H9 (cell line): Measurements from ENCODE around the gene KHSRP. TPM values are rescaled to one million over a fixed set of nuclear protein-coding genes. Genes with fewer than 3 reads are reported as not detected.
"Not testable (repeated sequence)": the region's sequence is repeated elsewhere in the genome, so short reads cannot be mapped to it uniquely, and the experiment has no call there.

Experiments
- DNase-seq: peaks from one replicate; pipeline ENCODE4 v3.0.0-alpha.2; 2017
- H2AFZ ChIP-seq: one replicate; pipeline ENCODE4 v1.6.1; 2013; ENCODE audit warnings: mild to moderate bottlenecking, low read length, control low read depth, moderate library complexity
- H2AK5ac ChIP-seq: 2 replicates; pipeline ENCODE4 v1.6.1; 2013; ENCODE audit warnings: low read length, control low read depth, mixed read lengths; ENCODE audit not compliant: insufficient read length
- H2BK120ac ChIP-seq: one replicate; pipeline ENCODE4 v1.6.1; 2013; ENCODE audit warnings: low read depth, mild to moderate bottlenecking, low read length, control low read depth, inconsistent platforms; ENCODE audit not compliant: poor library complexity, severe bottlenecking
- H2BK12ac ChIP-seq: 2 replicates; pipeline ENCODE4 v1.6.1; 2013; ENCODE audit warnings: low read length, control low read depth, mixed read lengths, low read depth; ENCODE audit not compliant: insufficient read length
- H2BK15ac ChIP-seq: 2 replicates; pipeline ENCODE4 v1.6.1; 2013; ENCODE audit warnings: low read depth, low read length, control low read depth
- H2BK20ac ChIP-seq: one replicate; pipeline ENCODE4 v1.6.1; 2013; ENCODE audit warnings: low read depth, mild to moderate bottlenecking, low read length, control low read depth, inconsistent platforms; ENCODE audit not compliant: poor library complexity, severe bottlenecking
- H2BK5ac ChIP-seq: 2 replicates; pipeline ENCODE4 v1.6.1; 2013; ENCODE audit warnings: low read length, control low read depth, mixed read lengths; ENCODE audit not compliant: insufficient read length
- H3K14ac ChIP-seq: 2 replicates; pipeline ENCODE4 v1.6.1; 2013; ENCODE audit warnings: low read length, control low read depth; ENCODE audit not compliant: insufficient read depth
- H3K18ac ChIP-seq: 2 replicates; pipeline ENCODE4 v1.6.1; 2013; ENCODE audit warnings: low read depth, mild to moderate bottlenecking, mixed read lengths, low read length, control low read depth; ENCODE audit not compliant: insufficient read length
- H3K23ac ChIP-seq: 2 replicates; pipeline ENCODE4 v1.6.1; 2013; ENCODE audit warnings: low read length, control low read depth, mixed read lengths, low read depth; ENCODE audit not compliant: insufficient read length
- H3K23me2 ChIP-seq: 2 replicates; pipeline ENCODE4 v1.6.1; 2013; ENCODE audit warnings: low read depth, mild to moderate bottlenecking, mixed read lengths, low read length, control low read depth; ENCODE audit not compliant: insufficient read length, poor library complexity, severe bottlenecking
- H3K27ac ChIP-seq: 2 replicates; pipeline ENCODE4 v1.5.1; 2013; ENCODE audit warnings: low read length, control low read depth, mixed read lengths, low read depth; ENCODE audit not compliant: insufficient read length
- H3K27me3 ChIP-seq: 2 replicates; pipeline ENCODE4 v1.6.1; 2013; ENCODE audit warnings: low read length, control low read depth, inconsistent platforms; ENCODE audit not compliant: insufficient read depth
- H3K4ac ChIP-seq: 2 replicates; pipeline ENCODE4 v1.6.1; 2013; ENCODE audit warnings: low read depth, mild to moderate bottlenecking, control low read depth, inconsistent platforms, low read length, moderate library complexity
- H3K4me1 ChIP-seq: 2 replicates; pipeline ENCODE4 v1.6.1; 2013; ENCODE audit warnings: low read length, control low read depth, inconsistent platforms; ENCODE audit not compliant: insufficient read depth
- H3K4me2 ChIP-seq: 2 replicates; pipeline ENCODE4 v1.6.1; 2013; ENCODE audit warnings: low read length, control low read depth, mixed read lengths; ENCODE audit not compliant: insufficient read length, insufficient read depth
- H3K56ac ChIP-seq: 2 replicates; pipeline ENCODE4 v1.6.1; 2013; ENCODE audit warnings: low read depth, mild to moderate bottlenecking, mixed read lengths, low read length, control low read depth; ENCODE audit not compliant: insufficient read length
- H3K79me1 ChIP-seq: 2 replicates; pipeline ENCODE4 v1.6.1; 2013; ENCODE audit warnings: low read depth, mild to moderate bottlenecking, moderate library complexity, low read length, control low read depth, inconsistent platforms; ENCODE audit not compliant: insufficient read depth, poor library complexity, severe bottlenecking
- H3K79me2 ChIP-seq: 2 replicates; pipeline ENCODE4 v1.6.1; 2013; ENCODE audit warnings: low read length, control low read depth, inconsistent platforms; ENCODE audit not compliant: insufficient read depth
- H3K9ac ChIP-seq: 2 replicates; pipeline ENCODE4 v1.6.1; 2013; ENCODE audit warnings: low read length, control low read depth, mixed read lengths; ENCODE audit not compliant: insufficient read length; ENCODE audit errors: extremely low read depth
- H3K9me3 ChIP-seq: one replicate; pipeline ENCODE4 v1.6.1; 2013; ENCODE audit warnings: low read depth, low read length, inconsistent platforms; ENCODE audit not compliant: control insufficient read depth
- H3T11ph ChIP-seq: one replicate; pipeline ENCODE4 v1.6.1; 2013; ENCODE audit warnings: mild to moderate bottlenecking, low read length, control low read depth, inconsistent platforms
- H4K20me1 ChIP-seq: one replicate; pipeline ENCODE4 v1.6.1; 2013; ENCODE audit not compliant: control insufficient read depth, insufficient read length, insufficient read depth
- H4K5ac ChIP-seq: 2 replicates; pipeline ENCODE4 v1.6.1; 2013; ENCODE audit warnings: low read depth, mild to moderate bottlenecking, mixed read lengths, low read length, control low read depth; ENCODE audit not compliant: insufficient read length
- H4K8ac ChIP-seq: replicated peaks from 2 replicates; pipeline ENCODE4 v1.6.1; 2013; ENCODE audit warnings: low read length, control low read depth, mixed read lengths, low read depth; ENCODE audit not compliant: insufficient read length
- H4K91ac ChIP-seq: 2 replicates; pipeline ENCODE4 v1.6.1; 2013; ENCODE audit warnings: low read depth, mild to moderate bottlenecking, moderate library complexity, mixed read lengths, low read length, control low read depth; ENCODE audit not compliant: insufficient read length
- H3K27ac Mint-ChIP-seq, 3 experiments: 2 replicates in 2 of 3; 3 replicates in 1 of 3; pipeline ENCODE4 v1.8.0; 2020 to 2021; ENCODE audit warnings: mixed read lengths in 3 of 3, mild to moderate bottlenecking in 1 of 3, moderate library complexity in 1 of 3
- H3K27me3 Mint-ChIP-seq: 2 replicates; pipeline ENCODE4 v1.8.0; 2021; ENCODE audit warnings: low read depth, mild to moderate bottlenecking, moderate library complexity, mixed read lengths
- H3K36me3 Mint-ChIP-seq, 3 experiments: 2 replicates in 2 of 3; 3 replicates in 1 of 3; pipeline ENCODE4 v1.8.0; 2020 to 2021; ENCODE audit warnings: low read depth in 3 of 3, mixed read lengths in 3 of 3; ENCODE audit not compliant: insufficient read depth in 1 of 3
- H3K4me1 Mint-ChIP-seq, 2 experiments: 2 replicates each; pipeline ENCODE4 v1.8.0; 2020; ENCODE audit warnings: mixed read lengths in 2 of 2
- H3K4me3 Mint-ChIP-seq, 2 experiments: 2 replicates in 1 of 2; 3 replicates in 1 of 2; pipeline ENCODE4 v1.8.0; 2020 to 2021; ENCODE audit warnings: mild to moderate bottlenecking in 2 of 2, mixed read lengths in 2 of 2, moderate library complexity in 1 of 2
- H3K9me3 Mint-ChIP-seq, 2 experiments: 2 replicates in 1 of 2; 3 replicates in 1 of 2; pipeline ENCODE4 v1.8.0; 2020; ENCODE audit warnings: mild to moderate bottlenecking in 2 of 2, mixed read lengths in 2 of 2, moderate library complexity in 1 of 2
- WGBS: extraction: QIAGEN DNeasy Blood & Tissue Kit; methylation state at CpG from one replicate; pipeline ENCODE4 v1.1.7; 2013; ENCODE audit warnings: missing lambda C conversion rate, low lambda C conversion rate, mixed read lengths; ENCODE audit not compliant: insufficient read length; ENCODE audit errors: extremely low coverage; 5-methylcytosine and 5-hydroxymethylcytosine counted together
- total RNA-seq: library from RNA; stranded (reverse); gene quantifications from 2 replicates; pipeline ENCODE4 v1.2.1, GENCODE V29; 2021
- TF ChIP-seq, protein P1 (sequence below): fragments of 200-600 bp; sonication (generic); conservative IDR thresholded peaks from 3 replicates; pipeline ENCODE4 v1.8.0; 2021; ENCODE audit warnings: antibody characterized with exemption, mild to moderate bottlenecking

The KHSRP gene
- total RNA-seq, 1 experiment from 2014 or later: 602 TPM

DNA sequence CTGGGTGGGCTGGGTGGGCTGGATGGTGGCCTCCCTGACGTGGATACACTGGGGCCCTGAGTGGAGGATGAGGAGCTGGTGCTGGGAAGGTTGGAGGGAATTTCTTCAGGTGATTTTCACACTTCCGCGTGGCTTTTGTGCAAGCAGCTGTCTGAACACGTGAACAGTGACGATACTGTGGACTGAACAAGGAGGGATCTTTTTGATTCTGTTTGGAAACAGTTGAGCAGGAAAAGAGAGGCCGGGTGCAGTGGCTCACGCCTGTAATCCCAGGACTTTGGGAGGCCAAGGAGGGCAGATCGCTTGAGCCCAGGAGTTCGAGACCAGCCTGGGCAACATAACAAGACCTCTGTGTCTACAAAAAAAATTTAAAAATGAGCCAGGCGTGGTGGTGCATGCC is 22.6 kb downstream of the KHSRP start:
- no peak overlapping the region for H3K4ac ChIP-seq
- no peak for DNase-seq
- no peak overlapping the region for H2AFZ ChIP-seq
- H3K9ac ChIP-seq: no peak overlapping the region
- no peaks in the 10 kb centered on the region for H3K9me3 ChIP-seq
- no peak overlapping the region for H4K91ac ChIP-seq
- H2BK5ac ChIP-seq: no peak overlapping the region
- H4K20me1 ChIP-seq: no peaks in the 10 kb centered on the region
- H3K4me1 ChIP-seq: no peaks in the 10 kb centered on the region
- no peaks in the 10 kb centered on the region for H3K23me2 ChIP-seq
- H2AK5ac ChIP-seq: no peak overlapping the region
- no peak overlapping the region for H2BK12ac ChIP-seq
- no peak overlapping the region for H4K5ac ChIP-seq
- Mint-ChIP-seq H3K36me3 (no peaks in the 10 kb centered on the region), H3K4me3 (no peak overlapping the region; a peak in 1 of 5 replicates), H3K27ac (no peak overlapping the region; a peak in 2 of 7 replicates), H3K27me3 (no peaks in the 10 kb centered on the region; the same call in 1 of the 2 replicates), H3K4me1 (no peaks in the 10 kb centered on the region), H3K9me3 (no peaks in the 10 kb centered on the region; a peak in 1 of 5 replicates)
- no peak overlapping the region for H3K4me2 ChIP-seq
- no peak overlapping the region for H3K27ac ChIP-seq
- H3K79me1 ChIP-seq: no peaks in the 10 kb centered on the region
- no peak overlapping the region for H2BK20ac ChIP-seq
- H2BK15ac ChIP-seq: no peak overlapping the region
- H2BK120ac ChIP-seq: no peak overlapping the region
- no peak overlapping the region for H3K56ac ChIP-seq
- TF ChIP-seq, protein P1, sequence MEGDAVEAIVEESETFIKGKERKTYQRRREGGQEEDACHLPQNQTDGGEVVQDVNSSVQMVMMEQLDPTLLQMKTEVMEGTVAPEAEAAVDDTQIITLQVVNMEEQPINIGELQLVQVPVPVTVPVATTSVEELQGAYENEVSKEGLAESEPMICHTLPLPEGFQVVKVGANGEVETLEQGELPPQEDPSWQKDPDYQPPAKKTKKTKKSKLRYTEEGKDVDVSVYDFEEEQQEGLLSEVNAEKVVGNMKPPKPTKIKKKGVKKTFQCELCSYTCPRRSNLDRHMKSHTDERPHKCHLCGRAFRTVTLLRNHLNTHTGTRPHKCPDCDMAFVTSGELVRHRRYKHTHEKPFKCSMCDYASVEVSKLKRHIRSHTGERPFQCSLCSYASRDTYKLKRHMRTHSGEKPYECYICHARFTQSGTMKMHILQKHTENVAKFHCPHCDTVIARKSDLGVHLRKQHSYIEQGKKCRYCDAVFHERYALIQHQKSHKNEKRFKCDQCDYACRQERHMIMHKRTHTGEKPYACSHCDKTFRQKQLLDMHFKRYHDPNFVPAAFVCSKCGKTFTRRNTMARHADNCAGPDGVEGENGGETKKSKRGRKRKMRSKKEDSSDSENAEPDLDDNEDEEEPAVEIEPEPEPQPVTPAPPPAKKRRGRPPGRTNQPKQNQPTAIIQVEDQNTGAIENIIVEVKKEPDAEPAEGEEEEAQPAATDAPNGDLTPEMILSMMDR: no peak
- H3K18ac ChIP-seq: no peak overlapping the region
- no peak overlapping the region for H3K14ac ChIP-seq
- WGBS: no CpG with 5 or more reads among the region's 10 CpGs
- no peak overlapping the region for H3T11ph ChIP-seq
- H3K79me2 ChIP-seq: no peaks in the 10 kb centered on the region
- H3K27me3 ChIP-seq: no peaks in the 10 kb centered on the region
- no peak overlapping the region for H3K23ac ChIP-seq
- H4K8ac ChIP-seq: no peak overlapping the region

DNA sequence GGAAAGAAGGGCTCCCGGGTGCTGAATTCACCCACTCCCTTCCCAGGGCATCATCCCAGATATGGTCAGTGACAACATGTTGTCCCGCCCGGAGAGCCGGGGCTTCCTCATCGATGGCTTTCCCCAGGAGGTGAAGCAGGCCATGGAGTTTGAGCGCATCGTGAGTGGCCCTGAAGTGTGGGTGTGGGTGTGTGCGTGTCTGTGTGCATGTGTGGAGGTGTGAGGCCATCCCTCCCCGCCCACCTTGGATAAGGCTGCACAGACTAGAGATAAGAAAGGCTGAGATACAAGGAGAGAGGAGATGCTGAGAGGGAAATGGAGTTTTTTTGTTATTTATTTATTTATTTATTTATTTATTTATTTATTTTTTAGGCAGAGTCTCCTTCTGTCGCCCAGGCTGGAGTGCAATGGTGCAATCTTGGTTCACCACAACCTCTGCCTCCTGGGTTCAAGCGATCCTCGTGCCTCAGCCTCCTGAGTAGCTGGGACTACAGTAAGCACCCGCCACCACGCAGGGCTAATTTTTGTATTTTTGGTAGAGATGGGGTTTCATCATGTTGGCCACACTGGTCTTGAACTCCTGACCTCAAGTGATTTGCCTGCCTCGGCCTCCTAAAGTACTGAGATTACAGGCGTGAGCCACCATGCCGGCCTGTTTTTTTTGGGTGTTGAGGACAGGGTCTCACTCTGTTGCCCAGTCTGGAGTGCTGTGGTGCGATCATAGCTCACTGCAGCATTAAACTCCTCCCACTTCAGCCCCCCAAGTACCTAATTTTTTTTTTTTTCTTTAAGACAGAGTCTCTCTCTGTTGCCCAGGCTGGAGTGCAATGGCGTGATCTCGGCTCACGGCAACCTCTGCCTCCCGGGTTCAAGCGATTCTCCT is 24.3 kb downstream of the KHSRP start:
- H3K27ac ChIP-seq, H2AFZ ChIP-seq, H3K4ac ChIP-seq, H3K23me2 ChIP-seq, H3K14ac ChIP-seq, H3K9ac ChIP-seq, H3K36me3 Mint-ChIP-seq, H3K9me3 Mint-ChIP-seq, H3T11ph ChIP-seq, H3K79me1 ChIP-seq, H3K9me3 ChIP-seq, H2BK12ac ChIP-seq, H4K8ac ChIP-seq, H3K4me2 ChIP-seq, H3K4me1 ChIP-seq, H3K27me3 Mint-ChIP-seq, H3K79me2 ChIP-seq, H2AK5ac ChIP-seq, H4K20me1 ChIP-seq, H3K56ac ChIP-seq, H2BK5ac ChIP-seq, H4K5ac ChIP-seq, H4K91ac ChIP-seq, H3K23ac ChIP-seq, H3K27me3 ChIP-seq, H2BK20ac ChIP-seq, DNase-seq, H3K4me1 Mint-ChIP-seq, H2BK15ac ChIP-seq, H3K4me3 Mint-ChIP-seq, H2BK120ac ChIP-seq, H3K18ac ChIP-seq: not testable (repeated sequence)
- peak overlapping the region in 1 of 3 experiments; percentile 74; a peak in 1 of 7 replicates for H3K27ac Mint-ChIP-seq
- WGBS: no CpG with 5 or more reads among the region's 23 CpGs
